ENCODE measurements around the gene SGK2. TPM values are rescaled to one million over a fixed set of nuclear protein-coding genes. Genes with fewer than 3 reads are reported as not detected.

The SGK2 gene
- total and polyA plus RNA-seq, 2 of the 13 experiments (the other 11 are each of a cell fraction or from before 2014, with no cell fraction given), result 6.2 to 29.4 TPM

DNA sequence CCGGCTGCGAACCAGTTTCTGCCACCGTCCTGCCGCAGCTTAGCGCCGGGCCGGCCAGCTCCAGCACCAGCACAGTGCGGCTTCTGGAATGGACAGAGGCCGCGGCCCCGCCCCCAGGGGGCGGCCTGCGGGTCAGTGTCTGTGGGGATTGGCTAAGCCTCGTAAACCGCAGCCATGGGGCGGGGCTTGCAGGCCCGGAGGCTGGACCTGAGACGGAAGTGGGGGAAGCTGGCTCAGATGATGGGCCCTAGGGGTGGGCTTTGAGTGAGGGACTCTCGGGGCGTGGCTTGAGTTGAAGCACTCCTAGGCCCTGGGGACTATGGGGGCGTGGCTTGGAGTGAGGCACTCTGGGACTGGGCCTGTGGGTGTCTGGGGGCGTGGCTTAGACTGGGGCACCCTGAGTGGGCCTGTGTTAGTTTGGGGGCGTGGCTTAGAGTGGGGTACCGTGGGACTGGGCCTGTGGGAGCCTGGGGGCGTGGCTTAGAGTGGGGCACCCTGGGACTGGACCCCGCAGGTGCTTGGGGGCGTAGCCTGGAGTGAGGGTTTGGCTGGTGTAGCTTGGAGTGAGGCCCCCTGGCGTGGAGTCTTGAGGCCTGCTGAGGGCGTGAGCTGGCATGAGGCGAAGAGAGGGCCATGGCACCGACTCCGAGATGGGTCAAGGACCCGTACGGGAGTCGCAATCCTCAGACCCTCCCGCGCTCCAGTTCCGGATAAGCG lies 44.7 kb upstream of the SGK2 start (continued):
- TF ChIP-seq FOXA1 (IDR thresholded peaks at IDR 0.05) (no peak), FOXA1 (CRISPR knock-in tag; IDR thresholded peaks at IDR 0.05) (no peak), ZNF367 (CRISPR knock-in tag; IDR thresholded peaks at IDR 0.05; ENCODE audit: borderline replicate concordance) (no peak), ZNF513 (CRISPR knock-in tag; conservative IDR thresholded peaks at IDR 0.05) (no peak), ZNF124 (CRISPR knock-in tag; IDR thresholded peaks at IDR 0.05) (no peak; the same call in 1 of the 2 replicates), ZMYM4 (CRISPR knock-in tag; IDR thresholded peaks at IDR 0.05) (peak; percentile 67; the same call in 1 of the 2 replicates), EZH2 (conservative IDR thresholded peaks at IDR 0.05; ENCODE audit: low read depth, low read length) (no peak), EHMT2 (IDR thresholded peaks at IDR 0.05; ENCODE audit: borderline replicate concordance, low read depth, low read length) (no peak), ZNF10 (CRISPR knock-in tag; IDR thresholded peaks at IDR 0.05; ENCODE audit: borderline replicate concordance, low read depth) (no peak), CENPT (CRISPR knock-in tag; IDR thresholded peaks at IDR 0.05; ENCODE audit: low read depth) (no peak), ARNT (IDR thresholded peaks at IDR 0.05) (no peak), ZNF83 (CRISPR knock-in tag; IDR thresholded peaks at IDR 0.05; ENCODE audit: borderline replicate concordance) (peak; percentile 83; the same call in 1 of the 2 replicates), HOMEZ (CRISPR knock-in tag; IDR thresholded peaks at IDR 0.05; ENCODE audit: low read depth) (peak; percentile 57; the same call in 1 of the 2 replicates), MAF1 (CRISPR knock-in tag; IDR thresholded peaks at IDR 0.05; ENCODE audit: borderline replicate concordance) (no peak)
- TF ChIP-seq, protein P1, sequence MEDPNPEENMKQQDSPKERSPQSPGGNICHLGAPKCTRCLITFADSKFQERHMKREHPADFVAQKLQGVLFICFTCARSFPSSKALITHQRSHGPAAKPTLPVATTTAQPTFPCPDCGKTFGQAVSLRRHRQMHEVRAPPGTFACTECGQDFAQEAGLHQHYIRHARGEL (CRISPR knock-in tag; IDR thresholded peaks at IDR 0.05), result no peak
- TF ChIP-seq, protein P2, sequence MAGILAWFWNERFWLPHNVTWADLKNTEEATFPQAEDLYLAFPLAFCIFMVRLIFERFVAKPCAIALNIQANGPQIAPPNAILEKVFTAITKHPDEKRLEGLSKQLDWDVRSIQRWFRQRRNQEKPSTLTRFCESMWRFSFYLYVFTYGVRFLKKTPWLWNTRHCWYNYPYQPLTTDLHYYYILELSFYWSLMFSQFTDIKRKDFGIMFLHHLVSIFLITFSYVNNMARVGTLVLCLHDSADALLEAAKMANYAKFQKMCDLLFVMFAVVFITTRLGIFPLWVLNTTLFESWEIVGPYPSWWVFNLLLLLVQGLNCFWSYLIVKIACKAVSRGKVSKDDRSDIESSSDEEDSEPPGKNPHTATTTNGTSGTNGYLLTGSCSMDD (CRISPR knock-in tag; IDR thresholded peaks at IDR 0.05), result no peak
- TF ChIP-seq, protein P3, sequence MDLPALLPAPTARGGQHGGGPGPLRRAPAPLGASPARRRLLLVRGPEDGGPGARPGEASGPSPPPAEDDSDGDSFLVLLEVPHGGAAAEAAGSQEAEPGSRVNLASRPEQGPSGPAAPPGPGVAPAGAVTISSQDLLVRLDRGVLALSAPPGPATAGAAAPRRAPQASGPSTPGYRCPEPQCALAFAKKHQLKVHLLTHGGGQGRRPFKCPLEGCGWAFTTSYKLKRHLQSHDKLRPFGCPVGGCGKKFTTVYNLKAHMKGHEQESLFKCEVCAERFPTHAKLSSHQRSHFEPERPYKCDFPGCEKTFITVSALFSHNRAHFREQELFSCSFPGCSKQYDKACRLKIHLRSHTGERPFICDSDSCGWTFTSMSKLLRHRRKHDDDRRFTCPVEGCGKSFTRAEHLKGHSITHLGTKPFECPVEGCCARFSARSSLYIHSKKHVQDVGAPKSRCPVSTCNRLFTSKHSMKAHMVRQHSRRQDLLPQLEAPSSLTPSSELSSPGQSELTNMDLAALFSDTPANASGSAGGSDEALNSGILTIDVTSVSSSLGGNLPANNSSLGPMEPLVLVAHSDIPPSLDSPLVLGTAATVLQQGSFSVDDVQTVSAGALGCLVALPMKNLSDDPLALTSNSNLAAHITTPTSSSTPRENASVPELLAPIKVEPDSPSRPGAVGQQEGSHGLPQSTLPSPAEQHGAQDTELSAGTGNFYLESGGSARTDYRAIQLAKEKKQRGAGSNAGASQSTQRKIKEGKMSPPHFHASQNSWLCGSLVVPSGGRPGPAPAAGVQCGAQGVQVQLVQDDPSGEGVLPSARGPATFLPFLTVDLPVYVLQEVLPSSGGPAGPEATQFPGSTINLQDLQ (CRISPR knock-in tag; IDR thresholded peaks at IDR 0.05), result no peak
- TF ChIP-seq, protein P4, sequence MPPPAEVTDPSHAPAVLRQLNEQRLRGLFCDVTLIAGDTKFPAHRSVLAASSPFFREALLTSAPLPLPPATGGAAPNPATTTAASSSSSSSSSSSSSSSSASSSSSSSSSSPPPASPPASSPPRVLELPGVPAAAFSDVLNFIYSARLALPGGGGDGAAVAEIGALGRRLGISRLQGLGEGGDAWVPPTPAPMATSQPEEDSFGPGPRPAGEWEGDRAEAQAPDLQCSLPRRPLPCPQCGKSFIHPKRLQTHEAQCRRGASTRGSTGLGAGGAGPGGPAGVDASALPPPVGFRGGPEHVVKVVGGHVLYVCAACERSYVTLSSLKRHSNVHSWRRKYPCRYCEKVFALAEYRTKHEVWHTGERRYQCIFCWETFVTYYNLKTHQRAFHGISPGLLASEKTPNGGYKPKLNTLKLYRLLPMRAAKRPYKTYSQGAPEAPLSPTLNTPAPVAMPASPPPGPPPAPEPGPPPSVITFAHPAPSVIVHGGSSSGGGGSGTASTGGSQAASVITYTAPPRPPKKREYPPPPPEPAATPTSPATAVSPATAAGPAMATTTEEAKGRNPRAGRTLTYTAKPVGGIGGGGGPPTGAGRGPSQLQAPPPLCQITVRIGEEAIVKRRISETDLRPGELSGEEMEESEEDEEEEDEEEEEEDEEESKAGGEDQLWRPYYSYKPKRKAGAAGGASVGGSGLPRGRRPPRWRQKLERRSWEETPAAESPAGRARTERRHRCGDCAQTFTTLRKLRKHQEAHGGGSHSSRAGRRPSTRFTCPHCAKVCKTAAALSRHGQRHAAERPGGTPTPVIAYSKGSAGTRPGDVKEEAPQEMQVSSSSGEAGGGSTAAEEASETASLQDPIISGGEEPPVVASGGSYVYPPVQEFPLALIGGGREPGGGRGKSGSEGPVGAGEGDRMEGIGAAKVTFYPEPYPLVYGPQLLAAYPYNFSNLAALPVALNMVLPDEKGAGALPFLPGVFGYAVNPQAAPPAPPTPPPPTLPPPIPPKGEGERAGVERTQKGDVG (CRISPR knock-in tag; IDR thresholded peaks at IDR 0.05; ENCODE audit: borderline replicate concordance), result no peak

Data from HepG2 (cell line).